Prostate gland (tissue), 2 donors: ENCODE data around the gene ZNF557.

Experiments used
- POLR2AphosphoS5 ChIP-seq: sonication (generic); formaldehyde crosslinking; IDR thresholded peaks from one replicate; pipeline ENCODE4 v1.6.1; 2017; ENCODE audit warnings: antibody characterized with exemption
- TF ChIP-seq, protein P1 (sequence below), 4 experiments: fragments of 200-600 bp in 2 of 4; fragments of 450-650 bp in 2 of 4; sonication (generic) in 2 of 4; IDR thresholded peaks; 1 replicate in 3 of 4; 2 replicates in 1 of 4; pipeline ENCODE4 v1.5.1; 2016 to 2019; ENCODE audit warnings: antibody characterized with exemption in 4 of 4, mild to moderate bottlenecking in 2 of 4, moderate library complexity in 2 of 4

DNA sequence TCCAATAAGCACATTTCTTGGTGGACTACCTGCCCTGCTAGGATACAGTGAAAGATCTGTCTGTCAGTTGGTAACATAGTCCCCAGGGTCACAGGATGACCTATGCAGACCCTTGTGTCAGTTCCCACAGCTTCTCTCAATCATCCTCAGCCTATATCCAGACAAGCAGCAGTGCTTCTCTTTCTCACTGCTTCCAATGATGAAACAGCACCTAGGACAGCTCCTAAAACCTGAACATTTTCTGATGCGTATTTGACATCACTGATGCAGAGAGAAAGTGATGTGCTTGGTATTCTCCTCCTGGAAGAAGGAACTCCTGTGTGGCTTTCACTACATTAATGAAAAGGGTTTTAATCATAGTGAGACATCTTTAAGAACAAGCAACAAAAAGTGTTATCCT, 43.7 kb downstream of the ZNF557 start:
- TF ChIP-seq, protein P1, sequence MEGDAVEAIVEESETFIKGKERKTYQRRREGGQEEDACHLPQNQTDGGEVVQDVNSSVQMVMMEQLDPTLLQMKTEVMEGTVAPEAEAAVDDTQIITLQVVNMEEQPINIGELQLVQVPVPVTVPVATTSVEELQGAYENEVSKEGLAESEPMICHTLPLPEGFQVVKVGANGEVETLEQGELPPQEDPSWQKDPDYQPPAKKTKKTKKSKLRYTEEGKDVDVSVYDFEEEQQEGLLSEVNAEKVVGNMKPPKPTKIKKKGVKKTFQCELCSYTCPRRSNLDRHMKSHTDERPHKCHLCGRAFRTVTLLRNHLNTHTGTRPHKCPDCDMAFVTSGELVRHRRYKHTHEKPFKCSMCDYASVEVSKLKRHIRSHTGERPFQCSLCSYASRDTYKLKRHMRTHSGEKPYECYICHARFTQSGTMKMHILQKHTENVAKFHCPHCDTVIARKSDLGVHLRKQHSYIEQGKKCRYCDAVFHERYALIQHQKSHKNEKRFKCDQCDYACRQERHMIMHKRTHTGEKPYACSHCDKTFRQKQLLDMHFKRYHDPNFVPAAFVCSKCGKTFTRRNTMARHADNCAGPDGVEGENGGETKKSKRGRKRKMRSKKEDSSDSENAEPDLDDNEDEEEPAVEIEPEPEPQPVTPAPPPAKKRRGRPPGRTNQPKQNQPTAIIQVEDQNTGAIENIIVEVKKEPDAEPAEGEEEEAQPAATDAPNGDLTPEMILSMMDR (IDR thresholded peaks at IDR 0.05), result no peak
- TF ChIP-seq POLR2AphosphoS5, result no peak
